NCI-H526 (cell line): ENCODE results near the gene TEX22.

Experiments
- DNase-seq, 2 experiments: peaks; one replicate each; lab custom pipeline; 2025; lab: John Stamatoyannopoulos, UW

The TEX22 gene

GRCh38 chr14:105420974-105421674, 22.8 kb downstream of the TEX22 start:
- DNase-seq, result no peak

GRCh38 chr14:105421723-105422615, 23.6 kb downstream of the TEX22 start:
- DNase-seq, result no peak

- no peak for DNase-seq
Measured at GRCh38 chr14:105422695-105423487, 24.6 kb downstream of the TEX22 start.

- no peak for DNase-seq
Measured at GRCh38 chr14:105423488-105424195, 25.3 kb downstream of the TEX22 start.

GRCh38 chr14:105424861-105425260, 26.5 kb downstream of the TEX22 start:
- DNase-seq, result no peak

- no peak for DNase-seq
Measured at GRCh38 chr14:105425823-105426247, 27.5 kb downstream of the TEX22 start.

GRCh38 chr14:105426416-105427130, 28.2 kb downstream of the TEX22 start:
- no peak for DNase-seq

- DNase-seq, result no peak
Measured at GRCh38 chr14:105427412-105427811, 29.1 kb downstream of the TEX22 start.

- DNase-seq, result no peak
Measured at GRCh38 chr14:105427936-105428485, 29.7 kb downstream of the TEX22 start.

- DNase-seq, result no peak
Measured at GRCh38 chr14:105430042-105430441, 31.7 kb downstream of the TEX22 start.

- DNase-seq, result no peak
Measured at GRCh38 chr14:105430565-105430964, 32.2 kb downstream of the TEX22 start.

- DNase-seq, result no peak
Measured at GRCh38 chr14:105431256-105431655, 32.9 kb downstream of the TEX22 start.

GRCh38 chr14:105432657-105433056, 34.3 kb downstream of the TEX22 start:
- DNase-seq, result no peak

- no peak for DNase-seq
Measured at GRCh38 chr14:105433161-105433605, 34.8 kb downstream of the TEX22 start.

- DNase-seq, result no peak
Measured at GRCh38 chr14:105436402-105436801, 38.1 kb downstream of the TEX22 start.

GRCh38 chr14:105436891-105437722, 38.8 kb downstream of the TEX22 start:
- DNase-seq, result peak; percentile 84 to 86

- no peak for DNase-seq
Measured at GRCh38 chr14:105437723-105438500, 39.6 kb downstream of the TEX22 start.

GRCh38 chr14:105439179-105439578, 40.8 kb downstream of the TEX22 start:
- DNase-seq, result no peak
